GM13976 (cell line): ENCODE data around the gene ARHGAP32.
A peak's percentile ranks its signal among the peaks of the same experiment; 100 is the strongest.

Experiments used
- DNase-seq: peaks from one replicate; pipeline ENCODE4 v3.0.0; 2012; ENCODE audit warnings: low spot score
- in situ Hi-C: fragments of 300-500 bp; cut with MboI; formaldehyde crosslinking; loops from one replicate; pipeline ENCODE4 v1.12.0; 2022; ENCODE audit warnings: low sequenced_read_pairs, mixed read lengths, inconsistent platforms; ENCODE audit not compliant: unreplicated experiment
- TF ChIP-seq, protein P1 (sequence below): IDR thresholded peaks from 2 replicates; pipeline ENCODE4 v1.5.1; 2012; ENCODE audit warnings: borderline replicate concordance, mild to moderate bottlenecking; ENCODE audit not compliant: insufficient read depth; ENCODE audit errors: extremely low read depth, missing control alignments, control extremely low read depth

Gene ARHGAP32

DNA sequence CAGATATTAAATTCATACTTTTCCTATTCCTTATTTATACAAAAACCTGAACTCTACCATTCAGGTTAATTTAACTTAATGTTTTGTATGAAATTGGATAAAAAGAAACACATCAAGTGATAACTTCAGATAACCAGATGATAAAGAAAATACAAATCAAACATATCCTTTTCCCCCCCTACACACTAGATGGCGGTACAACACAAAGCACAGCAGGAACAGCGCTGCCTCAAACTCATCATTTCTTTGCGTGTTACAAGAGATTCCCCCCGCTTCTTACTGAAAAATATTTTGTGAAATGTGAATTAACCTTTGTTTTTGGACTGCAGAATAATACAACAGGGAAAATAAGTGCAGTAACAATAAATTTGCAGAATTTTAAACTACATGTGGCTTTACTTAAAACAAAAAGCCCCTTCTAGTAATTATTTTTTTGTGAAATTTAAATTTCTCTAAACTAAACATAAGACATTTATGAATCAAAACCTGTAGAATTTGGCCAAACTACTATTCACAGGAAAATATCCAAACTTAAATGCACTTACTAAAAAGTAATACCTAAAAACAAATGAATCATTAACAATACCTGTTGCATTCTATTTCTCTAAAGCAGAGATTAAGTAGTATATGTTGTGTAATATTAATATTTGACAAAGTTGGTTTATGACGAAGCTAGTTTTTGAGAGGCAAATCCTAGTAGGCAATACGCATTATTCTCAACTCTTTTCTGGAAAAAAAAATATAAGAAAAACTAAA is 74.4 kb downstream of the ARHGAP32 start:
- in situ Hi-C loops: loop anchor here (25.0 kb wide), 1 partner anchor 195 kb away; no protein-coding TSS in a partner anchor
- TF ChIP-seq, protein P1, sequence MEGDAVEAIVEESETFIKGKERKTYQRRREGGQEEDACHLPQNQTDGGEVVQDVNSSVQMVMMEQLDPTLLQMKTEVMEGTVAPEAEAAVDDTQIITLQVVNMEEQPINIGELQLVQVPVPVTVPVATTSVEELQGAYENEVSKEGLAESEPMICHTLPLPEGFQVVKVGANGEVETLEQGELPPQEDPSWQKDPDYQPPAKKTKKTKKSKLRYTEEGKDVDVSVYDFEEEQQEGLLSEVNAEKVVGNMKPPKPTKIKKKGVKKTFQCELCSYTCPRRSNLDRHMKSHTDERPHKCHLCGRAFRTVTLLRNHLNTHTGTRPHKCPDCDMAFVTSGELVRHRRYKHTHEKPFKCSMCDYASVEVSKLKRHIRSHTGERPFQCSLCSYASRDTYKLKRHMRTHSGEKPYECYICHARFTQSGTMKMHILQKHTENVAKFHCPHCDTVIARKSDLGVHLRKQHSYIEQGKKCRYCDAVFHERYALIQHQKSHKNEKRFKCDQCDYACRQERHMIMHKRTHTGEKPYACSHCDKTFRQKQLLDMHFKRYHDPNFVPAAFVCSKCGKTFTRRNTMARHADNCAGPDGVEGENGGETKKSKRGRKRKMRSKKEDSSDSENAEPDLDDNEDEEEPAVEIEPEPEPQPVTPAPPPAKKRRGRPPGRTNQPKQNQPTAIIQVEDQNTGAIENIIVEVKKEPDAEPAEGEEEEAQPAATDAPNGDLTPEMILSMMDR: peak; percentile 78
- peak; percentile 33 for DNase-seq

- TF ChIP-seq, protein P1: no peak
- DNase-seq: no peak
- in situ Hi-C loops: loop anchor here (25.0 kb wide), 1 partner anchor 196 kb away; no protein-coding TSS in a partner anchor
Measured at GRCh38 chr11:129115652-129116586, 76.2 kb downstream of the ARHGAP32 start.

DNA sequence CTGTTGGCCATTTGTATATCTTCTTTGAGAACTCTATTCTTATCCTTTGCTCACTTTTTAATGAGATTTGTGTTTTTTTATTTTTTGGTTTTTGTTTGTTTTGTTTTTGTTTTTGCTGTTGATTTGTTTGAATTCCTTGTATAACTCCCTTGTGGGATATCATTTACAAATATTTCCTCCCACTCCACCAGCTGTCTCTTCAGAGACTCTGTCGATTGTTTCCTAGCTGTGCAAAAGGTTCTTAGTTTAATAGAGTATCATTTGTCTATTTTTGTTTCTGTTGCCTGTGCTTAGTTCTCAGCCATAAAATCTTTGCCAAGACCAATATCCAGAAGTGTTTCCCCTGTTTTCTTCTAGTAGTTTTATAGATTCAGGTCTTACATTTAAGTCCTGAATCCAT is 82.4 kb downstream of the ARHGAP32 start:
- no peak for DNase-seq
- TF ChIP-seq, protein P1: no peak
- in situ Hi-C loops: loop anchor here (25.0 kb wide), 1 partner anchor 203 kb away; no protein-coding TSS in a partner anchor

GRCh38 chr11:129106788-129107187 is 85.3 kb downstream of the ARHGAP32 start:
- DNase-seq: no peak
- TF ChIP-seq, protein P1: no peak
- in situ Hi-C loops: loop anchor here (25.0 kb wide), 1 partner anchor 206 kb away; no protein-coding TSS in a partner anchor

DNA sequence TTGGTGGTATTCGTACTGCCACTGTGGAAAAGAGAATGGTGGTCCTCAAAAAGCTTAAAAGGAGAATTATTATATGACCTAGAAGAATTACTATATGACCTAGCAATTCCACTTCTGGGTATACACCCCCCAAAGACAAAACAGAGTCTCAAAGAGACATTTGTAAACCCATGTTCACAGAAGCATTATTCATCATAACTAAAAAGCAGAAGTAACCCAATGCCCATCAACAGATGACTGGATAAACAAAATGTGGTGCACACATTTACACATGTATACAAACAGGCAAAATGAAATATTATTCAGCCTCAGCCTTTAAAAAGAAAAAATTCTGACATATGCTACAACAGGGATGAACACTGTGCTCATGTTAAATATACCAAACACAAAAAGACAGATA is 89.4 kb downstream of the ARHGAP32 start:
- no peak for DNase-seq
- TF ChIP-seq, protein P1: no peak
- in situ Hi-C loops: loop anchor here (25.0 kb wide), 1 partner anchor 210 kb away; no protein-coding TSS in a partner anchor

GRCh38 chr11:129102225-129102624 is 89.9 kb downstream of the ARHGAP32 start:
- in situ Hi-C loops: loop anchor here (25.0 kb wide), 1 partner anchor 210 kb away; no protein-coding TSS in a partner anchor

More at GRCh38 chr11:129102225-129102624, 89.9 kb downstream of the ARHGAP32 start:
- no peak for DNase-seq
- TF ChIP-seq, protein P1: no peak
